CD4-positive, alpha-beta T cell treated with Interleukin-21 for 1 hour (primary cell): Measurements from ENCODE around the gene EIF1.
"Not testable (repeated sequence)": the region's sequence is repeated elsewhere in the genome, so short reads cannot be mapped to it uniquely, and the experiment has no call there.

ENCODE experiments used
- DNase-seq: peaks from one replicate; pipeline ENCODE4 v3.0.0-alpha.2; 2020

The EIF1 gene

GRCh38 chr17:41688641-41689496 is at the start of gene EIF1:
EIF1 (plus strand) TSS chr17:41688885; CDS start chr17:41689039, 154 bp downstream.
- DNase-seq, result peak; percentile 100

- no peak for DNase-seq
Observed at GRCh38 chr17:41638941-41639340, 49.7 kb upstream of the EIF1 start.

GRCh38 chr17:41639492-41640473 is 48.9 kb upstream of the EIF1 start:
- DNase-seq, result no peak

- not testable (repeated sequence) for DNase-seq
Observed at GRCh38 chr17:41640596-41640995, 48.1 kb upstream of the EIF1 start.

GRCh38 chr17:41642252-41643156 is 46.2 kb upstream of the EIF1 start:
- DNase-seq, result no peak

- DNase-seq, result no peak
Observed at GRCh38 chr17:41647038-41647813, 41.5 kb upstream of the EIF1 start.

GRCh38 chr17:41647940-41648410 is 40.7 kb upstream of the EIF1 start:
- peak; percentile 85 for DNase-seq

GRCh38 chr17:41648411-41649195 is 40.1 kb upstream of the EIF1 start:
- DNase-seq, result peak; percentile 83

GRCh38 chr17:41649923-41650519 is 38.7 kb upstream of the EIF1 start:
- DNase-seq, result no peak

GRCh38 chr17:41650794-41651624 is 37.7 kb upstream of the EIF1 start:
- DNase-seq, result no peak

GRCh38 chr17:41651625-41652460 is 36.8 kb upstream of the EIF1 start:
- no peak for DNase-seq

GRCh38 chr17:41652461-41652970 is 36.2 kb upstream of the EIF1 start:
- DNase-seq, result no peak

- no peak for DNase-seq
Observed at GRCh38 chr17:41653421-41653820, 35.3 kb upstream of the EIF1 start.

GRCh38 chr17:41653892-41654677 is 34.6 kb upstream of the EIF1 start:
- DNase-seq, result no peak

- DNase-seq, result no peak
Observed at GRCh38 chr17:41654678-41655607, 33.7 kb upstream of the EIF1 start.

GRCh38 chr17:41655611-41656111 is 33.0 kb upstream of the EIF1 start:
- no peak for DNase-seq
